Measurements from ENCODE around the gene CHMP1B. TPM values are rescaled to one million over a fixed set of nuclear protein-coding genes. Genes with fewer than 3 reads are reported as not detected.

CHMP1B gene
- 27.0 and 33.1 TPM in 2 replicates for total RNA-seq

GRCh38 chr18:11851146-11851805 is at the start of gene CHMP1B:
Gene CHMP1B, plus strand, starts transcription at chr18:11851413. Its CDS starts 99 bp downstream, at chr18:11851512.

Other genes starting within 250 kb of the CHMP1B start
- gene SLC35G4, start 241.8 kb upstream of the CHMP1B start, total RNA-seq = not detected in 2 replicates
- gene GNAL, start 162.1 kb upstream of the CHMP1B start, total RNA-seq = 0.39 and 2.2 TPM in 2 replicates
- 18.7 and 19.0 TPM in 2 replicates for gene MPPE1, start 56.9 kb downstream of the CHMP1B start, total RNA-seq
- gene IMPA2, start 130.1 kb downstream of the CHMP1B start, total RNA-seq = 21.1 and 25.4 TPM in 2 replicates
- not detected in 2 replicates for gene ANKRD62, start 242.4 kb downstream of the CHMP1B start, total RNA-seq

Data from subcutaneous preadipocyte (primary cell).